DND-41 (cell line): Measurements from ENCODE around the gene RGS9.

Source experiments
- ATAC-seq: fragments of 200-7000 bp; cut with Tn5 transposase; 3 replicates; pipeline ENCODE4 v1.9.1; 2021; ENCODE audit warnings: low read depth; ENCODE audit not compliant: insufficient read depth
- DNase-seq: peaks from one replicate; pipeline ENCODE4 v3.0.0-alpha.2; 2020
- H2AFZ ChIP-seq: 2 replicates; pipeline ENCODE4 v1.6.0; 2012; ENCODE audit warnings: low read depth, low read length
- H3K27ac ChIP-seq: 2 replicates; pipeline ENCODE4 v1.5.1; 2012; ENCODE audit warnings: low read length, inconsistent platforms
- H3K27me3 ChIP-seq: fragments of 200-600 bp; sonication (generic); 2 replicates; pipeline ENCODE4 v1.6.0; 2012; ENCODE audit warnings: low read length, mild to moderate bottlenecking, inconsistent platforms; ENCODE audit not compliant: insufficient read depth, poor library complexity
- H3K36me3 ChIP-seq: 2 replicates; pipeline ENCODE4 v1.5.1; 2012; ENCODE audit warnings: low read length, inconsistent platforms; ENCODE audit not compliant: insufficient read depth
- H3K4me1 ChIP-seq: 2 replicates; pipeline ENCODE4 v1.5.1; 2012; ENCODE audit warnings: mild to moderate bottlenecking, low read length; ENCODE audit not compliant: insufficient read depth
- H3K4me2 ChIP-seq: 2 replicates; pipeline ENCODE4 v1.6.0; 2012; ENCODE audit warnings: mild to moderate bottlenecking, moderate library complexity, low read length, inconsistent platforms; ENCODE audit not compliant: insufficient read depth
- H3K4me3 ChIP-seq, 2 experiments: fragments of 200-600 bp in 1 of 2; shearing (Covaris generic) in 1 of 2; 2 replicates each; pipeline ENCODE4 v1.5.1; 2012 to 2016; ENCODE audit warnings: inconsistent platforms in 2 of 2, low read length in 2 of 2, mild to moderate bottlenecking in 2 of 2, low read depth in 1 of 2, moderate library complexity in 1 of 2
- H3K79me2 ChIP-seq: 2 replicates; pipeline ENCODE4 v1.6.0; 2012; ENCODE audit warnings: low read length, inconsistent platforms; ENCODE audit not compliant: insufficient read depth
- H3K9ac ChIP-seq: 2 replicates; pipeline ENCODE4 v1.6.0; 2012; ENCODE audit warnings: low read depth, mild to moderate bottlenecking, inconsistent platforms, low read length, moderate library complexity
- H3K9me3 ChIP-seq: 2 replicates; pipeline ENCODE4 v1.5.1; 2012; ENCODE audit warnings: low read length, moderate library complexity, mild to moderate bottlenecking, inconsistent platforms; ENCODE audit not compliant: insufficient read depth, severe bottlenecking
- H4K20me1 ChIP-seq: 2 replicates; pipeline ENCODE4 v1.6.0; 2012; ENCODE audit warnings: low read length; ENCODE audit not compliant: insufficient read depth
- CTCF ChIP-seq: IDR thresholded peaks from 2 replicates; pipeline ENCODE4 v1.5.1; 2012; ENCODE audit warnings: borderline replicate concordance, low read length, moderate library complexity, mild to moderate bottlenecking; ENCODE audit not compliant: poor library complexity, severe bottlenecking; ENCODE audit errors: extremely low read depth
- EZH2 ChIP-seq: IDR thresholded peaks from 3 replicates; pipeline ENCODE4 v1.6.1; 2012; ENCODE audit warnings: borderline replicate concordance, low read depth, mild to moderate bottlenecking, moderate library complexity, low read length, inconsistent platforms; ENCODE audit not compliant: severe bottlenecking

RGS9 gene

GRCh38 chr17:65184235-65184959 is 47.2 kb downstream of the RGS9 start:
- Histone ChIP-seq H3K4me3 (no peak overlapping the region), H3K27ac (no peak overlapping the region), H3K9me3 (no peaks in the 10 kb centered on the region), H4K20me1 (no peaks in the 10 kb centered on the region), H2AFZ (no peak overlapping the region), H3K79me2 (no peaks in the 10 kb centered on the region), H3K9ac (no peak overlapping the region), H3K4me1 (peaks cover 34% of the 10 kb centered on the region), H3K4me2 (no peak overlapping the region), H3K27me3 (no peaks in the 10 kb centered on the region), H3K36me3 (no peaks in the 10 kb centered on the region)
- TF ChIP-seq CTCF (no peak), EZH2 (no peak)
- DNase-seq (no peak), ATAC-seq (no peak)

GRCh38 chr17:65185062-65185461 is 47.9 kb downstream of the RGS9 start:
- H3K4me1 ChIP-seq, result peaks cover 28% of the 10 kb centered on the region
- no peak overlapping the region for H3K9ac ChIP-seq
- H3K4me3 ChIP-seq, result no peak overlapping the region
- no peaks in the 10 kb centered on the region for H4K20me1 ChIP-seq
- no peak for DNase-seq
- no peaks in the 10 kb centered on the region for H3K79me2 ChIP-seq
- TF ChIP-seq EZH2 (no peak), CTCF (no peak)
- no peaks in the 10 kb centered on the region for H3K27me3 ChIP-seq
- H3K27ac ChIP-seq, result no peak overlapping the region
- ATAC-seq, result no peak
- H3K4me2 ChIP-seq, result no peak overlapping the region
- H3K36me3 ChIP-seq, result no peaks in the 10 kb centered on the region
- H2AFZ ChIP-seq, result no peak overlapping the region
- no peaks in the 10 kb centered on the region for H3K9me3 ChIP-seq

- no peak for DNase-seq
- Histone ChIP-seq H3K9ac (no peak overlapping the region), H3K4me1 (peaks cover 20% of the 10 kb centered on the region), H4K20me1 (no peaks in the 10 kb centered on the region), H3K4me2 (no peak overlapping the region), H3K9me3 (no peaks in the 10 kb centered on the region), H3K79me2 (no peaks in the 10 kb centered on the region), H3K4me3 (no peak overlapping the region), H2AFZ (no peak overlapping the region), H3K36me3 (no peaks in the 10 kb centered on the region), H3K27ac (no peak overlapping the region), H3K27me3 (no peaks in the 10 kb centered on the region)
- ATAC-seq, result no peak
- no peak for TF ChIP-seq EZH2
- no peak for TF ChIP-seq CTCF
Observed at GRCh38 chr17:65185668-65186382, 48.7 kb downstream of the RGS9 start.
